Erythroblast (primary cell): ENCODE data around the gene INTS4.

Experiments
- GATA1 ChIP-seq: IDR thresholded peaks from 2 replicates; pipeline ENCODE4 v1.6.1; 2011; ENCODE audit warnings: low read depth, mild to moderate bottlenecking, control low read depth, low read length, moderate library complexity
- POLR2A ChIP-seq: IDR thresholded peaks from 2 replicates; pipeline ENCODE4 v1.6.1; 2011; ENCODE audit warnings: mild to moderate bottlenecking, low read length

GRCh38 chr11:77874206-77874605 is 120.3 kb downstream of the INTS4 start:
- TF ChIP-seq POLR2A (no peak), GATA1 (no peak)
